NCI-H1436 (cell line): Measurements from ENCODE around the gene NRM.
"Not testable (repeated sequence)": the region's sequence is repeated elsewhere in the genome, so short reads cannot be mapped to it uniquely, and the experiment has no call there.

ENCODE experiments used
- DNase-seq: peaks from one replicate; lab custom pipeline; 2025; lab: John Stamatoyannopoulos, UW

NRM gene

GRCh38 chr6:30666300-30666699, 24.5 kb downstream of the NRM start:
- not testable (repeated sequence) for DNase-seq

- DNase-seq: no peak
Measured at GRCh38 chr6:30664994-30665767, 25.6 kb downstream of the NRM start.

- not testable (repeated sequence) for DNase-seq
Measured at GRCh38 chr6:30657922-30658321, 32.9 kb downstream of the NRM start.

GRCh38 chr6:30657454-30657853, 33.3 kb downstream of the NRM start:
- DNase-seq: no peak

- no peak for DNase-seq
Measured at GRCh38 chr6:30656513-30656912, 34.3 kb downstream of the NRM start.

- no peak for DNase-seq
Measured at GRCh38 chr6:30655743-30656094, 35.1 kb downstream of the NRM start.

- no peak for DNase-seq
Measured at GRCh38 chr6:30654798-30655742, 35.7 kb downstream of the NRM start.

- DNase-seq: no peak
Measured at GRCh38 chr6:30651143-30651542, 39.6 kb downstream of the NRM start.

- DNase-seq: peak; percentile 85
Measured at GRCh38 chr6:30647242-30648116, 43.3 kb downstream of the NRM start.

- DNase-seq: peak; percentile 89
Measured at GRCh38 chr6:30646450-30647241, 44.1 kb downstream of the NRM start, which contains the start of gene C6orf136. Gene C6orf136, plus strand, starts transcription at chr6:30647133. Its CDS starts 99 bp downstream, at chr6:30647232.

GRCh38 chr6:30645989-30646388, 44.8 kb downstream of the NRM start:
- DNase-seq: no peak

- DNase-seq: no peak
Measured at GRCh38 chr6:30644769-30645168, 46.0 kb downstream of the NRM start.

GRCh38 chr6:30643656-30644055, 47.1 kb downstream of the NRM start:
- DNase-seq: no peak

- DNase-seq: no peak
Measured at GRCh38 chr6:30641048-30641447, 49.7 kb downstream of the NRM start.

- DNase-seq: no peak
Measured at GRCh38 chr6:30640481-30640880, 50.3 kb downstream of the NRM start.
